ENCODE data around the gene TREM1.

DNA sequence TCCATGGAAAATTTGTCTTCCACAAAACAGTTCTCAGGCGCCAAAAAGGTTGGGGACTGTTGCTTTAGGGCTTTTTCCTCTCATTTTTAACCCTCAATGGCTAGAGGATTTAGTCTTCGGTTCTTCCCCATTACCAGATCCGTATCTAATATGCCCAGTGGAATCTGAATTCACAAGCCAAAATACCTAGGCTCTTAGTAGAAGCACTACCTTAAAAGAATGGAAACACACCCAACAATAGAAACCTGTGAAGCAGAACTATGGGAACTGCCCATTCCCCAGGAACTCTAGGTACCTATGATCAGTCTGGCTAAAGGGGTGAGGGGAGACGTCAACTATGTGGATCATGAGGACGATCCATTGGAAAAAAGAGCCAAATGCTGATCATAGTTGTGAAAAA, 55.2 kb downstream of the TREM1 start:
- TF ChIP-seq, protein P1, sequence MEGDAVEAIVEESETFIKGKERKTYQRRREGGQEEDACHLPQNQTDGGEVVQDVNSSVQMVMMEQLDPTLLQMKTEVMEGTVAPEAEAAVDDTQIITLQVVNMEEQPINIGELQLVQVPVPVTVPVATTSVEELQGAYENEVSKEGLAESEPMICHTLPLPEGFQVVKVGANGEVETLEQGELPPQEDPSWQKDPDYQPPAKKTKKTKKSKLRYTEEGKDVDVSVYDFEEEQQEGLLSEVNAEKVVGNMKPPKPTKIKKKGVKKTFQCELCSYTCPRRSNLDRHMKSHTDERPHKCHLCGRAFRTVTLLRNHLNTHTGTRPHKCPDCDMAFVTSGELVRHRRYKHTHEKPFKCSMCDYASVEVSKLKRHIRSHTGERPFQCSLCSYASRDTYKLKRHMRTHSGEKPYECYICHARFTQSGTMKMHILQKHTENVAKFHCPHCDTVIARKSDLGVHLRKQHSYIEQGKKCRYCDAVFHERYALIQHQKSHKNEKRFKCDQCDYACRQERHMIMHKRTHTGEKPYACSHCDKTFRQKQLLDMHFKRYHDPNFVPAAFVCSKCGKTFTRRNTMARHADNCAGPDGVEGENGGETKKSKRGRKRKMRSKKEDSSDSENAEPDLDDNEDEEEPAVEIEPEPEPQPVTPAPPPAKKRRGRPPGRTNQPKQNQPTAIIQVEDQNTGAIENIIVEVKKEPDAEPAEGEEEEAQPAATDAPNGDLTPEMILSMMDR (conservative IDR thresholded peaks at IDR 0.05): no peak
- no peak for TF ChIP-seq EZH2 (IDR thresholded peaks at IDR 0.05; ENCODE audit: low read depth)

All from PC-9 (cell line).